Measurements from ENCODE around the gene TSPAN3.
A peak's percentile ranks its signal among the peaks of the same experiment; 100 is the strongest.

The TSPAN3 gene

GRCh38 chr15:77070180-77070494, 772 bp downstream of the TSPAN3 start:
- peak overlapping the region; percentile 85 for H3K27ac ChIP-seq
- TF ChIP-seq CTCF (IDR thresholded peaks at IDR 0.05) (no peak), ZFX (IDR thresholded peaks at IDR 0.05; ENCODE audit: borderline replicate concordance) (no peak)

GRCh38 chr15:77069521-77070121, 1.3 kb downstream of the TSPAN3 start:
- peak overlapping the region; percentile 85 for H3K27ac ChIP-seq
- TF ChIP-seq ZFX (IDR thresholded peaks at IDR 0.05; ENCODE audit: borderline replicate concordance) (no peak), CTCF (IDR thresholded peaks at IDR 0.05) (no peak)

GRCh38 chr15:77068633-77069032, 2.3 kb downstream of the TSPAN3 start:
- peak overlapping the region; percentile 85 for H3K27ac ChIP-seq
- TF ChIP-seq CTCF (IDR thresholded peaks at IDR 0.05) (no peak), ZFX (IDR thresholded peaks at IDR 0.05; ENCODE audit: borderline replicate concordance) (no peak)

GRCh38 chr15:77067691-77068367, 3.1 kb downstream of the TSPAN3 start:
- peak overlapping the region; percentile 85 for H3K27ac ChIP-seq
- TF ChIP-seq ZFX (IDR thresholded peaks at IDR 0.05; ENCODE audit: borderline replicate concordance), result no peak
- TF ChIP-seq CTCF (IDR thresholded peaks at IDR 0.05), result no peak

- H3K27ac ChIP-seq, result peak overlapping the region; percentile 85
- TF ChIP-seq CTCF (IDR thresholded peaks at IDR 0.05) (no peak), ZFX (IDR thresholded peaks at IDR 0.05; ENCODE audit: borderline replicate concordance) (no peak)
Measured at GRCh38 chr15:77066971-77067690, 3.8 kb downstream of the TSPAN3 start.

- no peak overlapping the region for H3K27ac ChIP-seq
- no peak for TF ChIP-seq CTCF (IDR thresholded peaks at IDR 0.05)
- TF ChIP-seq ZFX (IDR thresholded peaks at IDR 0.05; ENCODE audit: borderline replicate concordance), result no peak
Measured at GRCh38 chr15:77064539-77065308, 6.2 kb downstream of the TSPAN3 start.
